CD4-positive, alpha-beta memory T cell (primary cell): ENCODE results near the gene SLC2A4RG. TPM values are rescaled to one million over a fixed set of nuclear protein-coding genes. Genes with fewer than 3 reads are reported as not detected.

Experiments used
- CTCF ChIA-PET: fragments of 350-600 bp; sonication (Branson Sonifier 250); formaldehyde crosslinking; loops from one replicate; lab custom pipeline; 2021; ENCODE audit warnings: inconsistent platforms; ENCODE audit not compliant: partially characterized antibody; lab: Charles Lee
- POLR2A ChIA-PET: fragments of 350-600 bp; sonication (Branson Sonifier 250); formaldehyde crosslinking; loops from one replicate; lab custom pipeline; 2021; ENCODE audit not compliant: partially characterized antibody; lab: Charles Lee
- DNase-seq, 5 donors: peaks; one replicate each; pipeline versions ENCODE4 v3.0.0 to v3.0.0-alpha.2; 2020 to 2022; ENCODE audit warnings: mixed read lengths in 1 of 5
- H3K27ac ChIP-seq: one replicate; pipeline ENCODE4 v1.7.0; 2013; ENCODE audit warnings: low read depth, low read length
- H3K27me3 ChIP-seq: 2 replicates; pipeline ENCODE4 v1.7.0; 2013; ENCODE audit warnings: mild to moderate bottlenecking, low read length, moderate library complexity; ENCODE audit not compliant: insufficient read depth
- H3K36me3 ChIP-seq: 2 replicates; pipeline ENCODE4 v1.7.0; 2013; ENCODE audit warnings: mild to moderate bottlenecking, low read length, moderate library complexity; ENCODE audit not compliant: insufficient read depth
- H3K4me1 ChIP-seq: 2 replicates; pipeline ENCODE4 v1.7.0; 2013; ENCODE audit warnings: mild to moderate bottlenecking, low read length, moderate library complexity; ENCODE audit not compliant: insufficient read depth
- H3K4me3 ChIP-seq, 2 donors: one replicate each; pipeline ENCODE4 v1.7.0; 2013; ENCODE audit warnings: low read length in 2 of 2, mild to moderate bottlenecking in 1 of 2
- H3K9me3 ChIP-seq, 2 donors: one replicate each; pipeline ENCODE4 v1.7.0; 2013; ENCODE audit warnings: low read length in 2 of 2, control low read depth in 1 of 2; ENCODE audit not compliant: control insufficient read depth in 1 of 2
- H3K27ac Mint-ChIP-seq, 7 donors: one replicate each; pipeline ENCODE4 v1.8.0; 2020 to 2021; ENCODE audit warnings: mixed read lengths in 7 of 7, mild to moderate bottlenecking in 6 of 7, inconsistent platforms in 3 of 7, moderate library complexity in 3 of 7
- H3K27me3 Mint-ChIP-seq, 2 donors: one replicate each; pipeline ENCODE4 v1.8.0; 2020 to 2021; ENCODE audit warnings: mixed read lengths in 2 of 2
- H3K36me3 Mint-ChIP-seq, 2 donors: one replicate each; pipeline ENCODE4 v1.8.0; 2020 to 2021; ENCODE audit warnings: mixed read lengths in 2 of 2, inconsistent platforms in 1 of 2, mild to moderate bottlenecking in 1 of 2
- H3K4me1 Mint-ChIP-seq, 4 donors: one replicate each; pipeline ENCODE4 v1.8.0; 2020 to 2021; ENCODE audit warnings: mixed read lengths in 4 of 4, mild to moderate bottlenecking in 1 of 4
- H3K4me3 Mint-ChIP-seq, 8 donors: one replicate each; pipeline ENCODE4 v1.8.0; 2020 to 2021; ENCODE audit warnings: mixed read lengths in 8 of 8, mild to moderate bottlenecking in 7 of 8, moderate library complexity in 6 of 8, inconsistent platforms in 3 of 8
- H3K9me3 Mint-ChIP-seq, 8 donors: one replicate each; pipeline ENCODE4 v1.8.0; 2020 to 2021; ENCODE audit warnings: mixed read lengths in 8 of 8, mild to moderate bottlenecking in 5 of 8, inconsistent platforms in 3 of 8, moderate library complexity in 1 of 8
- intact Hi-C: fragments of 100-400 bp; cut with micrococcal nuclease; formaldehyde crosslinking; loops from one replicate; pipeline ENCODE4 v1.15.1; 2023
- polyA plus RNA-seq, 2 donors: library from polyadenylated mRNA; unstranded; fragments of 300-500 nt; fragmentation: Illumina TruSeq; gene quantifications; one replicate each; pipeline ENCODE4 v1.2.3, GENCODE V29; 2021
- total RNA-seq, 2 experiments: library from RNA; stranded (reverse); gene quantifications; one replicate each; pipeline ENCODE4 v1.2.3, GENCODE V29; 2021

SLC2A4RG gene
- total and polyA plus RNA-seq, 4 experiments from 2014 or later = 2.2 to 124 (median 64.5) TPM

GRCh38 chr20:63748934-63749270 is 9.3 kb downstream of the SLC2A4RG start:
- Histone ChIP-seq H3K4me1 (peaks cover 25% of the 10 kb centered on the region), H3K9me3 (no peaks in the 10 kb centered on the region), H3K27me3 (no peaks in the 10 kb centered on the region), H3K4me3 (no peak overlapping the region), H3K36me3 (no peaks in the 10 kb centered on the region), H3K27ac (no peak overlapping the region)
- ChIA-PET CTCF (no interaction called here), POLR2A (interaction anchor here (1.3 to 5.7 kb wide), 4 partner anchors 8 to 42 kb away, joined by 3 to 98 read pairs (median 14); partner anchors contain the start of genes ARFRP1, LIME1, SLC2A4RG and ZGPAT)
- Mint-ChIP-seq H3K4me3 (peak overlapping the region in 1 of 8 donors; percentile 30), H3K27me3 (no peaks in the 10 kb centered on the region), H3K27ac (peak overlapping the region in 3 of 7 donors; percentile 16 to 68 (median 58)), H3K36me3 (peaks cover 0 to under 1% of the 10 kb centered on the region in 2 donors), H3K4me1 (peaks cover 8 to 35% (median 16%) of the 10 kb centered on the region in 4 donors), H3K9me3 (no peaks in the 10 kb centered on the region)
- intact Hi-C loops = no loop called here
- DNase-seq = no peak

GRCh38 chr20:63749597-63750508 is 10.3 kb downstream of the SLC2A4RG start:
- Histone ChIP-seq H3K27ac (no peak overlapping the region), H3K27me3 (no peaks in the 10 kb centered on the region), H3K4me3 (no peak overlapping the region), H3K36me3 (no peaks in the 10 kb centered on the region), H3K4me1 (peaks cover 25% of the 10 kb centered on the region), H3K9me3 (no peaks in the 10 kb centered on the region)
- ChIA-PET POLR2A (interaction anchor here (0.9 to 5.7 kb wide), 7 partner anchors 8 to 108 kb away, joined by 4 to 98 read pairs (median 5); partner anchors contain the start of genes ARFRP1, LIME1, SLC2A4RG and STMN3), CTCF (interaction anchor here (1.0 to 2.1 kb wide), 8 partner anchors 9 to 92 kb away, joined by 3 to 9 read pairs (median 4); partner anchors contain the start of genes LIME1 and RTEL1)
- H3K27ac Mint-ChIP-seq = peak overlapping the region in 4 of 7 donors; percentile 7 to 53 (median 44)
- no peaks in the 10 kb centered on the region for H3K9me3 Mint-ChIP-seq
- peak overlapping the region in 1 of 8 donors; percentile 35 for H3K4me3 Mint-ChIP-seq
- no peak for DNase-seq
- peaks cover 8 to 35% (median 18%) of the 10 kb centered on the region in 4 donors for H3K4me1 Mint-ChIP-seq
- no peaks in the 10 kb centered on the region for H3K36me3 Mint-ChIP-seq
- intact Hi-C loops = loop anchor here (2.0 kb wide), 1 partner anchor 13 kb away; the partner anchor contains the start of gene LIME1
- no peaks in the 10 kb centered on the region for H3K27me3 Mint-ChIP-seq

DNA sequence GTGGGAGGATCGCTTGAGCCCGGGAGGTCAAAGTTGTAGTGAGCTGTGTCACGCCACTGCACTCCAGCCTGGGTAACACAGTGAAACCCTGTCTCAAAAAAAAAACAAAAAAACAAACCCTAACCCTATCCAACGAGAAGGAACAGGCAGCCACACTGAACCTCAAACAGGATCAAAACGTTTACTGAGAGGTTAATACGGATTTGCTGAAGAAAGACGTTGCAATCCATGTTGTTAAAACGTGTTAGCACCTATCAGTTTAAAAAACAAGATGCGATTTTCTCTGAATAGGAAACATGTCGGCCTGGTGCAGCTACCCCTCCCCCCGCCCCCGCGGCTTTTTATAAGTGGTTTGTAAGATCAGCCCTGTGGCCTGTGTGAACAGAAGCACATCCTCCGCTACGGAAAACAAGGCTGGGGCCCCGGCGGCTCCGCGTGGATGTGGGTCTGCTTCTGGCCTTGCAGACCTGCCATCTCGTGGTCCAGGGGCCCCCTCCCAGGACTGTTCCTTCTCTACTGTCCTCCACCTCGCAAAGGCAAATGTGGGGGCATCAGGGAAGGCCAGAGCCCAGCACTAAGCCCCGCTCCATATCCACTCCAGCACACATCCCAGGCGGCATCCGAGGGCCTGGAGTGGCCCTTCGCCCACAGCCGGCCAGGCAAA is 11.4 kb downstream of the SLC2A4RG start:
- Mint-ChIP-seq H3K27ac (peak overlapping the region; percentile 86 to 92 (median 91)), H3K9me3 (no peaks in the 10 kb centered on the region), H3K4me1 (peaks cover 9 to 35% (median 19%) of the 10 kb centered on the region in 4 donors), H3K4me3 (peak overlapping the region; percentile 60 to 82 (median 78)), H3K36me3 (no peaks in the 10 kb centered on the region), H3K27me3 (no peaks in the 10 kb centered on the region)
- Histone ChIP-seq H3K9me3 (no peaks in the 10 kb centered on the region), H3K36me3 (no peaks in the 10 kb centered on the region), H3K27ac (peak overlapping the region; percentile 55), H3K4me1 (peaks cover 25% of the 10 kb centered on the region), H3K27me3 (no peaks in the 10 kb centered on the region), H3K4me3 (peak overlapping the region in 1 of 2 donors; percentile 60)
- DNase-seq = peak; percentile 60 to 70 (median 68)
- intact Hi-C loops = loop anchor here (1.0 to 2.0 kb wide), 3 partner anchors 11 to 44 kb away; partner anchors contain the start of genes ARFRP1 and LIME1
- ChIA-PET CTCF (interaction anchor here (1.0 to 2.1 kb wide), 8 partner anchors 9 to 93 kb away, joined by 3 to 9 read pairs (median 4); partner anchors contain the start of genes LIME1 and RTEL1), POLR2A (interaction anchor here (0.6 to 5.7 kb wide), 8 partner anchors 9 to 109 kb away, joined by 3 to 98 read pairs (median 4); partner anchors contain the start of genes ARFRP1, LIME1, SLC2A4RG and STMN3)

DNA sequence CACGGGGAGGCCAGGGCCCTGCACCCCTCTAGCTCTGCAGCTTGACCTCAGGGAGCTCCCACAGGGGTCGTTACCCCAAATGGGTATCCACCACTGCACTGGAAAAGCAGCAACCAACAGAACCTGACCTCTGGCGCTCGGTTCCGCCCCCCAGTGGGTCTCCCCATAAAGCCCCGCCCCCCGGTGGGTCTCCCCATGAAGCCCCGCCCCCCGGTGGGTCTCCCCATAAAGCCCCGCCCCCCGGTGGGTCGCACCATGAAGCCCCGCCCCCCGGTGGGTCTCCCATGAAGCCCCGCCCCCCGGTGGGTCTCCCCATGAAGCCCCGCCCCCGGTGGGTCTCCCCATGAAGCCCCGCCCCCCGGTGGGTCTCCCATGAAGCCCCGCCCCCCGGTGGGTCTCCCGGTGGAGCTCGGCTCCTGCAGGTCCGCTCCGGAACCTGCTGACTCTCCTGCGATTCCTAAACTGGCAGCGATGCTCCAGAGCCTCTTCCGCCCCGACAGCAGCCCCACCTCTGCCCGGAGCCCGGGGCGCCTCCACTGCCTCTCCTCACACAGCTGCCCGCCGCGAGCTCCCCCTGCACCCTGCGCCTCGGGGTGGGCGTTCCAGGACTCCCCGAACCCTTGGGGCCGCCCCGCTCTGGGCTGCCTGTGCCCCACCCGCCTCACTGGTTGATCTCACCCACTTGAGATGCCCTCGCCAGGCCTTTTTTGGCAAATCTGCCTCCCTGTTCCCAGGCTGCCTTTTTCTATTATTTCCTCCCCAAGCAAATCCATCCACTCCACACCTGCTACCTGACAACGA is 12.1 kb downstream of the SLC2A4RG start:
- no peaks in the 10 kb centered on the region for H3K27me3 Mint-ChIP-seq
- no peaks in the 10 kb centered on the region for H3K9me3 Mint-ChIP-seq
- peak overlapping the region; percentile 60 to 82 (median 78) for H3K4me3 Mint-ChIP-seq
- Histone ChIP-seq H3K27me3 (no peaks in the 10 kb centered on the region), H3K27ac (peak overlapping the region; percentile 55), H3K4me1 (peaks cover 30% of the 10 kb centered on the region), H3K9me3 (no peaks in the 10 kb centered on the region), H3K4me3 (peak overlapping the region in 1 of 2 donors; percentile 60), H3K36me3 (no peaks in the 10 kb centered on the region)
- peaks cover 12 to 39% (median 24%) of the 10 kb centered on the region in 4 donors for H3K4me1 Mint-ChIP-seq
- no peaks in the 10 kb centered on the region for H3K36me3 Mint-ChIP-seq
- CTCF ChIA-PET = interaction anchor here (1.2 to 2.1 kb wide), 4 partner anchors 15 to 46 kb away, joined by 3 to 9 read pairs (median 4); partner anchors contain the start of gene LIME1
- POLR2A ChIA-PET = interaction anchor here (0.6 to 5.7 kb wide), 6 partner anchors 10 to 177 kb away, joined by 3 to 98 read pairs (median 14); partner anchors contain the start of genes ARFRP1, HELZ2, LIME1 and SLC2A4RG
- DNase-seq = no peak
- peak overlapping the region in 6 of 7 donors; percentile 86 to 92 (median 90) for H3K27ac Mint-ChIP-seq
- intact Hi-C loops = loop anchor here (1.0 to 2.0 kb wide), 3 partner anchors 11 to 44 kb away; partner anchors contain the start of genes ARFRP1 and LIME1

DNA sequence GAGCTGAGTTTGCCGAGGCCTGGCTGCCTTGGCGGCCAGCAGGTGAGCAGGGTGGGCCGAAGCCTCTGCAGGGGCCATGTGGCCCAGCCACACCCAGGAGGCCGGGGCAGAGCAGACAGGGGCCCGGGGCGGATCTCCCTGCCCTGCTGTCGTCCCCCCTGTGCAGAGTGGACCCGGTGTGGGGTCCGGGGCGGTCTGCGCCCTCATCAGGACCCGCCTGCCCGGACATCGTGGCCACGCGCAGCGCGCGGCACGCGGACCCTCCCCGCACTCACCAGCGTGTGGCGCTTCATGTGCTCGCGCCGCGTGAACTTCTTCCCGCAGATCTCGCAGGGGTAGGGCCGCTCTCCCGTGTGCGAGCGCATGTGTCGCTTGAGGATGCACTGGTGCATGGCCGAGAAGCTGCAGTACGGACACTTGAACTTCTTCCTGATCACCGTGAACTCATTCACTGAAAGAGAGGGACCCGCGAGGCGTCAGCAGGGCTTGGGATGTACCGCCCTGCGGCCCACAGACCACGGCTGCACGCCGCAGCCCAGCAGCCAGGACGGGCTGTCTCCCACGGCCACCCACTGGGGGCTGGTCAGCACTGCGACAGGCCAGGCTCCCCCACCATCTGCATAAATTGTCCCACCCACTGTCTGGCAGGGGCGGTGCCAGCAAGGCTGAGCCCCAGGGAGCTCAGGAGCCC is 13.0 kb downstream of the SLC2A4RG start:
- peaks cover 31% of the 10 kb centered on the region for H3K4me1 ChIP-seq
- Mint-ChIP-seq H3K4me3 (no peak overlapping the region), H3K4me1 (peaks cover 13 to 45% (median 29%) of the 10 kb centered on the region in 4 donors), H3K27ac (no peak overlapping the region), H3K27me3 (no peaks in the 10 kb centered on the region), H3K9me3 (no peaks in the 10 kb centered on the region), H3K36me3 (no peaks in the 10 kb centered on the region)
- CTCF ChIA-PET = no interaction called here
- H3K36me3 ChIP-seq = no peaks in the 10 kb centered on the region
- H3K9me3 ChIP-seq = no peaks in the 10 kb centered on the region
- H3K27ac ChIP-seq = no peak overlapping the region
- H3K4me3 ChIP-seq = no peak overlapping the region
- intact Hi-C loops = no loop called here
- DNase-seq = no peak
- H3K27me3 ChIP-seq = no peaks in the 10 kb centered on the region
- POLR2A ChIA-PET = interaction anchor here (0.6 to 5.7 kb wide), 3 partner anchors 15 to 178 kb away, joined by 3 to 98 read pairs (median 23); partner anchors contain the start of genes ARFRP1, HELZ2, LIME1 and SLC2A4RG

- DNase-seq = no peak
- Histone ChIP-seq H3K9me3 (no peaks in the 10 kb centered on the region), H3K36me3 (no peaks in the 10 kb centered on the region), H3K27ac (no peak overlapping the region), H3K4me3 (no peak overlapping the region), H3K4me1 (peaks cover 31% of the 10 kb centered on the region), H3K27me3 (no peaks in the 10 kb centered on the region)
- Mint-ChIP-seq H3K4me3 (peak overlapping the region in 1 of 8 donors; percentile 41), H3K27ac (peak overlapping the region in 2 of 7 donors; percentile 24 to 61), H3K27me3 (peaks cover 0 to under 1% of the 10 kb centered on the region in 2 donors), H3K9me3 (no peaks in the 10 kb centered on the region), H3K36me3 (no peaks in the 10 kb centered on the region), H3K4me1 (peaks cover 13 to 47% (median 31%) of the 10 kb centered on the region in 4 donors)
- ChIA-PET POLR2A (no interaction called here), CTCF (no interaction called here)
- intact Hi-C loops = no loop called here
These were observed 13.8 kb downstream of the SLC2A4RG start for GRCh38 chr20:63753381-63753780.
